ENCODE data around the gene LMO7.

Gene LMO7

GRCh38 chr13:75621147-75621546 lies 15.0 kb upstream of the LMO7 start:
- Histone ChIP-seq H3K36me3 (peaks cover 0 to 5% (median 0%) of the 10 kb centered on the region in 3 donors), H3K9me3 (no peaks in the 10 kb centered on the region), H3K4me3 (no peak overlapping the region), H3K4me1 (peaks cover 0 to 43% (median 1%) of the 10 kb centered on the region in 4 donors), H3K27ac (no peak overlapping the region), H3K27me3 (no peaks in the 10 kb centered on the region)
- no peak for DNase-seq
- TF ChIP-seq, protein P1, sequence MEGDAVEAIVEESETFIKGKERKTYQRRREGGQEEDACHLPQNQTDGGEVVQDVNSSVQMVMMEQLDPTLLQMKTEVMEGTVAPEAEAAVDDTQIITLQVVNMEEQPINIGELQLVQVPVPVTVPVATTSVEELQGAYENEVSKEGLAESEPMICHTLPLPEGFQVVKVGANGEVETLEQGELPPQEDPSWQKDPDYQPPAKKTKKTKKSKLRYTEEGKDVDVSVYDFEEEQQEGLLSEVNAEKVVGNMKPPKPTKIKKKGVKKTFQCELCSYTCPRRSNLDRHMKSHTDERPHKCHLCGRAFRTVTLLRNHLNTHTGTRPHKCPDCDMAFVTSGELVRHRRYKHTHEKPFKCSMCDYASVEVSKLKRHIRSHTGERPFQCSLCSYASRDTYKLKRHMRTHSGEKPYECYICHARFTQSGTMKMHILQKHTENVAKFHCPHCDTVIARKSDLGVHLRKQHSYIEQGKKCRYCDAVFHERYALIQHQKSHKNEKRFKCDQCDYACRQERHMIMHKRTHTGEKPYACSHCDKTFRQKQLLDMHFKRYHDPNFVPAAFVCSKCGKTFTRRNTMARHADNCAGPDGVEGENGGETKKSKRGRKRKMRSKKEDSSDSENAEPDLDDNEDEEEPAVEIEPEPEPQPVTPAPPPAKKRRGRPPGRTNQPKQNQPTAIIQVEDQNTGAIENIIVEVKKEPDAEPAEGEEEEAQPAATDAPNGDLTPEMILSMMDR (IDR thresholded peaks at IDR 0.05), result no peak
- intact Hi-C loops (cut with DNase I; ENCODE audit: low total_unique reads), result no loop called here

DNA sequence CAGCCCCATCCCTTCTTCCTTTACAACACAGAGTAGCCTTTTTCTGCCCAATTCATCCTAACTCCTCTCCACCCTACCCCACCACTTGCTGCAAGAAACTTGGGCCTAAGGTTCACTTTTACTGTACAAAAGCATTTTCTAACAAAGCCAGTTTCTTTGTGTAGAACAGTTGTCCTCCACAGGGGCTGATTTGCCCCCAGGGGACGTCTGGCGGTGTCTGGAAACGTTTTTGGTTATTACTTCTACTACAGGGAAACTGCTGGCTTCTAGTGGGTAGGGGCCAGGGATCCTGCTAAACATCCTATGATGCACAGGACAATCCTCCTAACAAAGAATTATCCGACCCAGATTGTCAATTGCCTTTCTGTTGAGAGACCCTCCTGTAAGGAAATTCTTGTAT lies 7.3 kb upstream of the LMO7 start:
- no peak for DNase-seq
- Histone ChIP-seq H3K9me3 (no peaks in the 10 kb centered on the region), H3K4me1 (no peaks in the 10 kb centered on the region), H3K4me3 (no peak overlapping the region), H3K27ac (no peak overlapping the region), H3K36me3 (peaks cover 0 to 6% (median 0%) of the 10 kb centered on the region in 3 donors), H3K27me3 (no peaks in the 10 kb centered on the region)
- TF ChIP-seq, protein P1 (IDR thresholded peaks at IDR 0.05), result no peak
- intact Hi-C loops (cut with DNase I; ENCODE audit: low total_unique reads), result no loop called here

- DNase-seq, result no peak
These were observed 2.8 kb upstream of the LMO7 start for GRCh38 chr13:75633285-75633684.

GRCh38 chr13:75635101-75635827 lies 866 bp upstream of the LMO7 start:
- TF ChIP-seq, protein P1 (IDR thresholded peaks at IDR 0.05), result no peak
- Histone ChIP-seq H3K4me3 (peak overlapping the region; percentile 59 to 76), H3K27me3 (no peaks in the 10 kb centered on the region), H3K36me3 (no peaks in the 10 kb centered on the region), H3K4me1 (peaks cover 0 to 29% (median 3%) of the 10 kb centered on the region in 4 donors), H3K27ac (peak overlapping the region; percentile 83 to 84), H3K9me3 (no peaks in the 10 kb centered on the region)
- intact Hi-C loops (cut with DNase I; ENCODE audit: low total_unique reads), result loop anchor here (10.0 kb wide), 1 partner anchor 270 kb away; no protein-coding TSS in a partner anchor
- DNase-seq, result no peak

More at GRCh38 chr13:75633285-75633684, 2.8 kb upstream of the LMO7 start:
- Histone ChIP-seq H3K36me3 (no peaks in the 10 kb centered on the region), H3K9me3 (no peaks in the 10 kb centered on the region), H3K4me3 (no peak overlapping the region), H3K27ac (no peak overlapping the region), H3K4me1 (peaks cover 0 to 23% (median 3%) of the 10 kb centered on the region in 4 donors), H3K27me3 (no peaks in the 10 kb centered on the region)
- TF ChIP-seq, protein P1 (IDR thresholded peaks at IDR 0.05), result no peak
- intact Hi-C loops (cut with DNase I; ENCODE audit: low total_unique reads), result loop anchor here (10.0 kb wide), 1 partner anchor 268 kb away; no protein-coding TSS in a partner anchor

GRCh38 chr13:75636436-75637180 lies 478 bp downstream of the LMO7 start:
- peak overlapping the region; percentile 59 to 76 for H3K4me3 ChIP-seq
- TF ChIP-seq, protein P1 (IDR thresholded peaks at IDR 0.05), result no peak
- intact Hi-C loops (cut with DNase I; ENCODE audit: low total_unique reads), result loop anchor here (10.0 kb wide), 1 partner anchor 272 kb away; no protein-coding TSS in a partner anchor
- no peaks in the 10 kb centered on the region for H3K9me3 ChIP-seq
- peak in 1 of 2 donors; percentile 69 for DNase-seq
- H3K27me3 ChIP-seq, result no peaks in the 10 kb centered on the region
- H3K36me3 ChIP-seq, result no peaks in the 10 kb centered on the region
- peak overlapping the region; percentile 83 to 84 for H3K27ac ChIP-seq
- peaks cover 0 to 29% (median 3%) of the 10 kb centered on the region in 4 donors for H3K4me1 ChIP-seq

All from tibial artery (tissue), 4 donors.